Endothelial cell of hepatic sinusoid (primary cell): ENCODE data around the gene ANKRD23.

Source experiments
- in situ Hi-C: cut with HindIII; loops from 2 replicates; pipeline ENCODE4 v1.10.0; 2017; ENCODE audit warnings: low sequenced_read_pairs

ANKRD23 gene

DNA sequence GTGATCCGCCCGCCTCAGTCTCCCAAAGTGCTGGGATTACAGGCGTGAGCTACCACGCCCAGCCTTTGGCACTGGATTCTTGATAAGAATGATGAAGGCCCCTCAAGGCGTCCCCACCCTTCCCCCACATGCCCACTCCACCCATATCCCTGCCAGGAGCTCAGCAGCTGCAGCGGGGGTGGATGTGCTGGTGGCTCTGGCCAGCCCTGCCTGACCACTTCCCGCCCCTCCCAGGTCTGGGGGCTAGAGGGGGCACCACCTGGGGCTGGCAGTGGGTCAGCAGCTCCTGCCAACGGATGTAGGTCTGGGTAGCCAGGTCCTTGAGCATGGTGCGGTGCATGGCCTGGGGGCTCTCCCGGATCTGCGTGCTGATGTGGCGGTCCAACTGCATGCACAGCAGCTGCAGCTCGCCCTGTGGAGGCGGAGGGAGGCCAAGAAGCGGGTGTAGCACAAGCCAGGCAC lies 33.8 kb upstream of the ANKRD23 start:
- in situ Hi-C loops = no loop called here

DNA sequence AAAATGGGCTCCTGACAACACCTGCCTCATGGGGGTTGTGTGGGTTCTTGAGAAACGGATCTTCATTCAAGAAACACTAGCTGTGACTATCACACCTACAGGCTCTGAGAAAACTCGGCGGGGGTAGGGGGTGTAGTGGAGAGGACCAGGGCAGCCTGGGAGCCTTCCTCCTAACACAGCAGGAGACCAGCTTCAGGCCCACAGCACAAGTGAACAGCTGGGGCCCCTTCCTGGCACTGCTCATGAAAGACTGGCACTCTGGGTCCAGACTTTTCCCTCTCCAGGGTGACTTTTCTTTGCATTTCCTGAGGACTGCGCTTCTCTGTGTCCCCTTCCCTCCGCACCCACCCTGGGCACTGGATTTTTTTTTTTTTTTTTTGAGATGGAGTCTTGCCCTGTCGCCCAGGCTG lies 33.2 kb upstream of the ANKRD23 start:
- in situ Hi-C loops = no loop called here

GRCh38 chr2:96876269-96877041 lies 32.6 kb upstream of the ANKRD23 start:
- in situ Hi-C loops = no loop called here

- in situ Hi-C loops = no loop called here
These were observed 31.9 kb upstream of the ANKRD23 start for GRCh38 chr2:96875498-96876268.

DNA sequence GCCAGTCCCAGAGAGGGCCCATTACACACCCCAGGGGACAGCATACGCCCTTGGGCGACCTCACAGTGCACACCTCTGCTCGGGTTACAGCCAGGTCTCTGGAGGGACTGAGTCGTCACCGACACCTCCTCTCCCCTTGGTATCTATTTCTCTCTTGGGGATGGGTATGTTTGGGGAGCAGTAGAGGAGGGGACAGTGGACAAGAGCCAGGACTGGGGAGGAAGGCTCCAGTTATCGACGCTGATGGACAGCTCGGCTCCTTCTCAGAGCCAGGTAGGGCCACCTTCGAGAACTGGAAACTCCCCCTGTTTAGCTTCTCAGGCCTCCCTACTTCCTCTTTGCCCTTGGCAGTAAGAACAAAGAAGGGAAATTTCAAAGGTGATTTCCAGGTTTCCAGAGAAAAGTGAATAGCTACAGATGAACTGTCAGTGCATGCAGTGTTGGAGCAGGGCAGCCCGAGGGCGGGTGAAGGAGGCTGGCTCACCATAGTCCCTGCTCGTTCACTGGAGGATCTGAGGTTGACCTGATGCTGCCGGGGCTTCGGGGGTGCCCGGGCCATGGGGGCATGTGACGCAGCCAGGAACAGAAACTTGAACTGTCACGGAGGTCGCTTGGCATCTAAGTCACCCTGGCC lies 30.5 kb upstream of the ANKRD23 start:
- in situ Hi-C loops = no loop called here

GRCh38 chr2:96873651-96874096 lies 29.9 kb upstream of the ANKRD23 start:
- in situ Hi-C loops = no loop called here

GRCh38 chr2:96872591-96873349 lies 28.9 kb upstream of the ANKRD23 start:
- in situ Hi-C loops = no loop called here

DNA sequence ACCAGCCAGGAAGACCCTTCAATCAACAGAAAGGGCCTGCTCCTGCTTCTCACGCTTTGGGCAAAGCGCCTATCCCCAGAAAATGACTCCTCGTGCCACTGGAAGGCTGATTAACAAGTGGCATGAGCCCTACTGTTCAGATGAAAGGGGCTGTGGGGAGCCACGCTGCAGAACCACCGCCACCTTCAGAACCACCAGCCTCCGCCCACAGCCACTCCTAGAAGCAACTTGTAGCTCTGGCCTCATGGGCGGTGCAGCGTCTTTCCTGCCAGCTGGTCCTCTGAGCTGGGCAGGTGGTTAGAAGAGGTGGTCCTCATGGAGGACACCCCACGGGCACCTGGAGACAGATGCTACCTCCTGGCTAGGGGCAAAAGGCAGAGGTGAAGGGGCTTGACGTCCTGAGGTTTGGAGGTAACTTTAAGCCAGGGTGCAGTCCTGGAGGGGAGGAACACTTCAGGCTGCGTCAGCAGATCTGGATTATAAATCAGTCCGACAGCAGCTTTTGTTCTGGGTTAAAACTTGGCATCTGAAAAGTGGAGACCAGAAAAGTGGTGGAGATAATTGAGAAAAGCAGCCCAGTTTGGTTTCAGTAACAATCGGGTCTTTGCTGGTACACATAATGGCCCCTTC lies 26.9 kb upstream of the ANKRD23 start:
- in situ Hi-C loops = no loop called here

DNA sequence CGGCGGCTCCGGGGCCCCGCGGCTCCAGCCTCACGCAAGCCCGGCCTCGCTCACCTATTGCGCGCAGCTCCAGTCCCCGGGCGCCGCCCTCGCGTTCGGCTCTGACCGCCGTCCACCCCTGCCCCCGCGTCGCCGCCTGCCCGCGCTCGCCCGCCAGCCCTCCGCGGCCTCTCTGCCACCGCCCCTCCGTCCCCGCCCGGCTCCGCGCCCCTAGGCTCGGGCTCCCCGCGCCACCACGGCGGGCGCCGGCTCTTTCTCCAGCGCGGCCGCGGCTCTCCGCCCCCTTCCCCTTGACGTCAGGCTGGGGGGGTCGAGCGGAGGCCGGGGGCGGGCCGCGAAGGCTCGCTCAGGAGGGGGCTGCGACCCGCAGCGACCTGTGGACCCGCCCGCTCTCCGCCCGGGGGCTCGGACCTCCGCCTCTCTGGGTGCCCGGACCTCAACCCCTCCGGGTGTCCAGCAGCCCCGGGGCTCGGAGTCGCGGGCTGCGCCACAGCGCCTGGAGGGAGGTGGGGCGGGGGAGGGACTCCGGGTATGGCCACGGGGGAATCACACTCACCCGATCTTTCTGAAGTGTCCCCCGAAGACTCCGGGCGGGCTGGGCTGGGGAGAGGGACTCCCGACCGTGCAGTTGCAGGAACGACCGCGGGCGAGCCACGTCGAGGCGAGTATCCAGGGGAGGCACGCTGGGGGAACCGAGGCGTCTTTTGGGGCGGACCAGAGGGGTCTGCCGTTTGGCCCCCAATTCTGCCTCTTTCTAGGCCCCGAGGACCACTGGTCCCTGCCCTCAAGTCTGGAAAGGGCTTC lies 26.2 kb upstream of the ANKRD23 start, which contains the start of gene SEMA4C:
Gene SEMA4C (minus strand): TSS at position 259 of the 804 bp plus-strand sequence. CDS start 2,194 bp downstream, outside the sequence.
- in situ Hi-C loops = no loop called here

DNA sequence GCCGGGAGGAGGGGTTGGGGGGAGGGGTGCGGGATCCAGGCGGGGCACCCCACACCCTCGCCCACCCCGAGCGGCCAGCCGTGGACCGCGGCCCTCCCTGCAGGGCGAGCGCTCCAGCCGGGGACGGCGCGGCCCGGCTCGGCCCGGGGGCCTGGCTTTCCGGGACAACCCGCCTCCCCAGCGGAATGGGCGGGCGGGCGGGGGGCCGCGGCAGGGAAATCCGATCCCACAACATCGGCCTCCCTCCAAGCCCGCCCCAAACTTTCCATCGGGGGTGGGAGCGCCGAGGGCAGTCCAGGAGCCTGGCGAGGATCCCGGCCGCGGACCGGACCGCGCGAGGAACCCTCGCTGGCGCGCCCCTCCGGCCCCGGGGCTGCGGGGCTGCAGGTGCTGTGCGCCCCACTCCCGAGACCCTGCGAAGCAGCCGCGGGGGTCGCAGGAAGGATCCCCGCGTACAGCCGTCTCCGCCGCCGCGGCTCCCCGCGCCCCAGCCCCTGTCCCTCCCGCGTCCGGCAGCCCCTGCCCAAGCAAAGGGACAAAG lies 25.5 kb upstream of the ANKRD23 start:
- in situ Hi-C loops = no loop called here

GRCh38 chr2:96868555-96869280 lies 24.9 kb upstream of the ANKRD23 start:
- in situ Hi-C loops = no loop called here

- in situ Hi-C loops = no loop called here
These were observed 24.1 kb upstream of the ANKRD23 start for GRCh38 chr2:96867756-96868554.

DNA sequence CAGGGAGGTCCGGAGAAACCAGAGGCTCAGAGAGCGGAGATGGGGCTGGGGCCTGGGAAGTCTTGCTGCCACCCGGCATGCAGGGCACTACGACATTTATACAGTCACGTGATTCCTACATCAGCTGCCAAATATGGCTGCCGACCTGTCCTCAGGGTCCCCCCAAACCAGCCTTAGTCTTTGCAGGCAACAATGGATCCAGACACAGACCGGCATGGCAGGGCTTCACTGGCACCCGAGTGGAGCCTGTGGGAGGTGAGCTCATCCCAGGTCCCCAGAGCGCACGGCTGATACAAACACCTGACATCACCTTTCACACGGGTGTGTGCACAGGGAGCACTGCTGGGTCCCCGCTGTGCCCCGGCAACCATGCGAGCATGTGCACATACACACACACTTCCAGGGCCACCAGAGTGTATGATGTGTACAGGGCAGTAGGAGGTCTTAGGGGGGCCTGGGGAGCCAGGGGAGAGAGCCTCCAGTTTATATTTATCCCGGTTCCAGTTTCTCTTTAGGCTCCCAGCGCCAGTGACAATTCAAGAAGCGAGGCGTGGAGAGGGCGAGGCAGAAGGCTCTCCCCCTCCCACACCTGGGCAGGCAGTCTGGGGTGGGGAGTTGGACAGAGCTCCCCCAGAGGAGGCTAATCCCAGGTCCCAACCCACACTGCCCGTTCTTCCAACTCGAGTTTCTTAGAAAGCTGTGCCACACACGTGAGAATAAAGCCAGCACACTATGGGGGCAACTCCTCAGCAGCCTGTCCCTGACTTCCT lies 23.4 kb upstream of the ANKRD23 start:
- in situ Hi-C loops = no loop called here

DNA sequence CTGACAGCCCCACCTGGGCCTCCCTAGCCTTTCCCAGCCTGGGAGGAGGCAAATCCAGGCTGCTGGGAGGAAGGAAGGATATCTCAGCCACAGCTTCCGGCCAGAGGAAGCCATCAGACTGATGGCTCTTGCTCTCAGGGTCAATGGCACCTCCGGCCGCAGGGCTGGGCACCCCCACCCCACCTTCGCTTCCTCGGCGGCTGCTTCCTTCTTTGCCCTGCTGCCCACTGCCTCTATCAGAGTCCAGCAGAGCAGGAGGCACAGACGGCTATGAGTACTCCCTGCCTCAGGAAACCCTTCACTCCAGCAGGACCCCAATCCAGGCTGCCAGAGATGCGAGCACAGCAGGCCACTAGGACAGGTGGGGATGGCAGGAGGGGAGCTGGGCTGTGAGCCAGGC lies 22.8 kb upstream of the ANKRD23 start:
- in situ Hi-C loops = no loop called here

GRCh38 chr2:96866149-96866548 lies 22.3 kb upstream of the ANKRD23 start:
- in situ Hi-C loops = no loop called here

DNA sequence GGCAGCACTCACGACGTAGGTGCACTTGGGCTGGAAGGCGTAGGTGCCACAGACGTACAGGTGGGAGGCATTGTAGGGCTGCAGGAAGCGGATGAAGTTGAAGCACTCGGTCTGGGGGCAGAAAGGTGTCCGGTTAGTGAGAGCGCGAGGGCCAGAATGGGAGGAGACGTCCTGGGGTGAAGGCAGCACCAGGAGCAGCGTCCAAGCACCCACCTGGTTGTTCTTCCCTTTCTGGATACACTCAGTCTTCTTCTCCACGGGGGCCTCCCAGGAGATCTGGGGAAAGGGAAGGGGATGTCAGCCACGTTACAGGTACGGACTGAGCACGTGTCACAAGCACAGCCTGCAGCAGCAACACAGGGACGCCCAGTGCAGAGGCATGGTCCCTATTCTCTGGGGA lies 21.8 kb upstream of the ANKRD23 start:
- in situ Hi-C loops = no loop called here
